Activated T-helper 2 cell treated with anti-CD3 and anti-CD28 coated beads, Interferon-gamma antibody, Interleukin-2, Interleukin-4, amounts not matched to agents 10 μg/mL and 5 μg/mL and 100 μg/mL, durations not matched to agents 14 hours and 24 hours and 36 hours (primary cell): ENCODE results near the gene ASB5. TPM values are rescaled to one million over a fixed set of nuclear protein-coding genes. Genes with fewer than 3 reads are reported as not detected.
"Not testable (repeated sequence)": the region's sequence is repeated elsewhere in the genome, so short reads cannot be mapped to it uniquely, and the experiment has no call there.

Source experiments
- DNase-seq: peaks from one replicate; pipeline ENCODE4 v3.0.0; 2021; ENCODE audit warnings: low spot score
- H3K27ac Mint-ChIP-seq: one replicate; pipeline ENCODE4 v1.8.0; 2021; ENCODE audit warnings: mixed read lengths
- H3K27me3 Mint-ChIP-seq: one replicate; pipeline ENCODE4 v1.8.0; 2021; ENCODE audit warnings: low read depth, mixed read lengths
- H3K36me3 Mint-ChIP-seq: one replicate; pipeline ENCODE4 v1.8.0; 2021; ENCODE audit warnings: low read depth, mixed read lengths
- H3K4me1 Mint-ChIP-seq: one replicate; pipeline ENCODE4 v1.8.0; 2021; ENCODE audit warnings: low read depth, mixed read lengths
- H3K4me3 Mint-ChIP-seq: one replicate; pipeline ENCODE4 v1.8.0; 2021; ENCODE audit warnings: low read depth, mild to moderate bottlenecking, moderate library complexity, mixed read lengths
- H3K9me3 Mint-ChIP-seq: one replicate; pipeline ENCODE4 v1.8.0; 2021; ENCODE audit warnings: mixed read lengths
- intact Hi-C: fragments of 100-400 bp; cut with micrococcal nuclease; formaldehyde crosslinking; loops from one replicate; pipeline ENCODE4 v1.15.1; 2023
- total RNA-seq: library from RNA; stranded (reverse); gene quantifications from 2 replicates; pipeline ENCODE4 v1.2.3, GENCODE V29; 2022

The ASB5 gene
- total RNA-seq, 1 donor from 2014 or later, result not detected

- H3K9me3 Mint-ChIP-seq, H3K36me3 Mint-ChIP-seq, DNase-seq, H3K27ac Mint-ChIP-seq, intact Hi-C loops, H3K4me1 Mint-ChIP-seq, H3K27me3 Mint-ChIP-seq, H3K4me3 Mint-ChIP-seq: not testable (repeated sequence)
Measured at GRCh38 chr4:176295907-176296306, 26.9 kb upstream of the ASB5 start.

- H3K9me3 Mint-ChIP-seq, result no peaks in the 10 kb centered on the region
- H3K27ac Mint-ChIP-seq, result no peak overlapping the region
- H3K4me3 Mint-ChIP-seq, result no peak overlapping the region
- no peaks in the 10 kb centered on the region for H3K36me3 Mint-ChIP-seq
- intact Hi-C loops, result no loop called here
- H3K27me3 Mint-ChIP-seq, result peaks cover 1% of the 10 kb centered on the region
- no peaks in the 10 kb centered on the region for H3K4me1 Mint-ChIP-seq
- DNase-seq, result no peak
Measured at GRCh38 chr4:176293660-176294059, 24.6 kb upstream of the ASB5 start.

DNA sequence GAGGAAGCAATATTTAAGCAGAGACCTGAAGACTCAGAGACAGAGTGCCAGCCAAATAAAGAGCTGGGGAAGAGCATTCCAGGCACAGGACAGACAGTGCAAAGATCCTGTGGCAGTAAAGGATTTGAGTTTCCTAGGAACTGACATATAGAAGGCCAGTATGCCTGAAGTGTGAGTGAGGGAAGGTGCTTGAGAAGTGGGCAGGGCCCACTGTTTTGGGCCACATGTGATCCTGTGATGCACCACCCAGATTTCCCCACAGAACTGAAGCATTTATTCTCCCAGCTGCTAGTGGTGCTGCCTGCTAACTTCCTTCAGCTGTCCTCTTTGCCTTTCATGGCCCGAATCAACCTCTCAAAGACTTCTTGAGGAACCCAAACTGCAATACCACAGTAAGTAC lies 23.9 kb upstream of the ASB5 start:
- no peak overlapping the region for H3K4me3 Mint-ChIP-seq
- H3K27me3 Mint-ChIP-seq, result peaks cover 1% of the 10 kb centered on the region
- H3K4me1 Mint-ChIP-seq, result no peaks in the 10 kb centered on the region
- DNase-seq, result no peak
- H3K36me3 Mint-ChIP-seq, result no peaks in the 10 kb centered on the region
- H3K27ac Mint-ChIP-seq, result no peak overlapping the region
- intact Hi-C loops, result no loop called here
- no peaks in the 10 kb centered on the region for H3K9me3 Mint-ChIP-seq

- no peaks in the 10 kb centered on the region for H3K36me3 Mint-ChIP-seq
- H3K27ac Mint-ChIP-seq, result no peak overlapping the region
- no peaks in the 10 kb centered on the region for H3K9me3 Mint-ChIP-seq
- no peaks in the 10 kb centered on the region for H3K4me1 Mint-ChIP-seq
- peaks cover 1% of the 10 kb centered on the region for H3K27me3 Mint-ChIP-seq
- H3K4me3 Mint-ChIP-seq, result no peak overlapping the region
- no peak for DNase-seq
- intact Hi-C loops, result no loop called here
Measured at GRCh38 chr4:176291748-176292147, 22.7 kb upstream of the ASB5 start.

DNA sequence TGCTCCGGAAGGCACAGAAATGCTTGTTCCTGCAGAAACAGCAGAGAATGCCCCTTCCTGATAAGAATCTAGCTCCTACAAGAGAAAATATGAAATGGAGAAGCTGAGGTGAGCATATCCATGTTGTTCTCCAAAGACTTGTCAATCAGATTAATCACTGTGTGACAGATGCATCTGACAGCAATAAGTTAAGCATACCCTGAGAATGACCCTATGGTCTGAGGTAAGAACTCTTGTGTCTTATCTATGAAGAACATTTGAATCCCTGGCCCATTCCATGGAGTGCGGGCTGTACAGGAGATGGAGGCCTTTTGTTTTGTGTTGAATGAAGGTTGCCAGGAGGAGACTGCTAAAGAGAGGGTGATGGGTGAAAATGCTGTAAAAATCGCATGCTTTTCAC lies 21.5 kb upstream of the ASB5 start:
- no peak overlapping the region for H3K27ac Mint-ChIP-seq
- H3K27me3 Mint-ChIP-seq, result peaks cover 1% of the 10 kb centered on the region
- no peaks in the 10 kb centered on the region for H3K36me3 Mint-ChIP-seq
- H3K4me3 Mint-ChIP-seq, result no peak overlapping the region
- intact Hi-C loops, result no loop called here
- H3K9me3 Mint-ChIP-seq, result no peaks in the 10 kb centered on the region
- no peak for DNase-seq
- H3K4me1 Mint-ChIP-seq, result no peaks in the 10 kb centered on the region

DNA sequence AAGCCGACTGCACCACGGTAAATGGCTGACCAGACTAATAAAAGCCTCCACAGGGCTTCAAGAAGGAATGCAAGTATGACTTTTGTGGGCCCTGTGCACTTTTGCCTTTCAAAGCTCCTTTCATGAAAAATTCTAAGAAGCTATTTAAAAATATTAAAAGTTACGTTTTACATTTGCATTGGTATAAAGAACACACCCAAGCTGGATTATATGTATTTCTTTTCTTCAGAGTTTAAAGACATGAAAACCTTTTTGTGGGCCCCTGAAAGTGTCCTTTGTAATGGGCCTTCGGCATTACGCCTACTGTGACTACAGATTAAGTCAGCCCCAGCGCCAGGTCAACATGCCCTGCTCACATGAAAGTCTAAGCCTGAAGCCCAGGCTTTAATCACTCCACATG lies 20.5 kb upstream of the ASB5 start:
- Mint-ChIP-seq H3K27ac (no peak overlapping the region), H3K9me3 (no peaks in the 10 kb centered on the region), H3K4me1 (no peaks in the 10 kb centered on the region), H3K36me3 (no peaks in the 10 kb centered on the region), H3K4me3 (no peak overlapping the region), H3K27me3 (peaks cover 1% of the 10 kb centered on the region)
- DNase-seq, result no peak
- intact Hi-C loops, result no loop called here

DNA sequence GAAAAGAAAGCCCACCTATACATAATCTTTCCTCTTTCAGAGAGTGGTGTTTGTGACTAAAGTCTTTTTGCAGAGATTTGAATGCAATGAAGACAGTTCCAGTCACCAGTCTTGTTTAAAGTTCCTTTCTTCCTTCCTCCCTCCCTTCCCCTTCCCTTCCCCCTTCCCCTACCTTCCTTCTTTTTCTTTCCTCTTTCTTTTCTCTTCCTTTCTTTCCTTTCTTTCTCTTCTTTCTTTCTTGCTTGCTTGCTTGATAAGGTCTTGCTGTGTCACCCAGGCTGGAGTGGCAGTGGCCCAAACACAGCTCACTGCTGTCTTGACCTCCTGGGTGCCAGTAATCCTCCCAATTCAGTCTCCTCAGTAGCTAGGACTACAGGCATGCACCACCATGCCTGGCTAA lies 19.0 kb upstream of the ASB5 start:
- H3K36me3 Mint-ChIP-seq, result no peaks in the 10 kb centered on the region
- H3K4me3 Mint-ChIP-seq, result no peak overlapping the region
- H3K9me3 Mint-ChIP-seq, result no peaks in the 10 kb centered on the region
- H3K4me1 Mint-ChIP-seq, result no peaks in the 10 kb centered on the region
- H3K27ac Mint-ChIP-seq, result no peak overlapping the region
- DNase-seq, result no peak
- H3K27me3 Mint-ChIP-seq, result peaks cover 1% of the 10 kb centered on the region
- intact Hi-C loops, result no loop called here

DNA sequence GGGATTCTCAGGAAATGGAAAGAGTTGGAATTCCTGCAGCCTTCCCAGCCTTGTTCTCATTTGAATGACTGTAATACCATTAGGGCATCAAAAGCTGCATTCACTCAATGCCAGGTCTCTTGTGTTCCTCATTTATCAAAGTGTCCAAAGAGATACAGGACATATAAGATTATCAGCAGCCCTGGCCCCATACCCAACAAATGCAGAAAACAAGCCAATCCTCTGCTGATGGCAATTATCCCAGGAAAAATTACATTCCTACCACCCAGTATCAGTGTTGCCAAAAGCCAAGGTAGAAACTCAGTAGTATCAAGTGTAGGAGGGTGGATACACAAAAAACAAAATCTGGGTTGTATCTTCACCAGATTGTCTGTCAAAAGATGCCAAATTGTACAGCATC lies 18.5 kb upstream of the ASB5 start:
- Mint-ChIP-seq H3K36me3 (no peaks in the 10 kb centered on the region), H3K27ac (no peak overlapping the region), H3K9me3 (no peaks in the 10 kb centered on the region), H3K4me1 (no peaks in the 10 kb centered on the region), H3K4me3 (no peak overlapping the region), H3K27me3 (peaks cover 1% of the 10 kb centered on the region)
- intact Hi-C loops, result no loop called here
- DNase-seq, result no peak

- intact Hi-C loops, result no loop called here
- H3K27ac Mint-ChIP-seq, result no peak overlapping the region
- DNase-seq, result no peak
- H3K27me3 Mint-ChIP-seq, result peaks cover 1% of the 10 kb centered on the region
- no peaks in the 10 kb centered on the region for H3K4me1 Mint-ChIP-seq
- no peaks in the 10 kb centered on the region for H3K36me3 Mint-ChIP-seq
- H3K4me3 Mint-ChIP-seq, result no peak overlapping the region
- H3K9me3 Mint-ChIP-seq, result no peaks in the 10 kb centered on the region
Measured at GRCh38 chr4:176286728-176287127, 17.7 kb upstream of the ASB5 start.

GRCh38 chr4:176279560-176279959 lies 10.5 kb upstream of the ASB5 start:
- H3K27me3 Mint-ChIP-seq, intact Hi-C loops, H3K4me3 Mint-ChIP-seq, H3K27ac Mint-ChIP-seq, DNase-seq, H3K9me3 Mint-ChIP-seq, H3K4me1 Mint-ChIP-seq, H3K36me3 Mint-ChIP-seq: not testable (repeated sequence)

GRCh38 chr4:176277162-176277904 lies 8.3 kb upstream of the ASB5 start:
- H3K27me3 Mint-ChIP-seq, result no peaks in the 10 kb centered on the region

GRCh38 chr4:176276710-176277109 lies 7.7 kb upstream of the ASB5 start:
- intact Hi-C loops, result no loop called here
- H3K36me3 Mint-ChIP-seq, result no peaks in the 10 kb centered on the region
- no peak overlapping the region for H3K4me3 Mint-ChIP-seq
- H3K4me1 Mint-ChIP-seq, result no peaks in the 10 kb centered on the region
- H3K27ac Mint-ChIP-seq, result no peak overlapping the region
- no peaks in the 10 kb centered on the region for H3K27me3 Mint-ChIP-seq
- no peaks in the 10 kb centered on the region for H3K9me3 Mint-ChIP-seq
- no peak for DNase-seq

More at GRCh38 chr4:176277162-176277904, 8.3 kb upstream of the ASB5 start:
- Mint-ChIP-seq H3K36me3 (no peaks in the 10 kb centered on the region), H3K4me3 (no peak overlapping the region), H3K4me1 (no peaks in the 10 kb centered on the region), H3K9me3 (no peaks in the 10 kb centered on the region), H3K27ac (no peak overlapping the region)
- intact Hi-C loops, result no loop called here
- no peak for DNase-seq

- intact Hi-C loops, result no loop called here
- no peak overlapping the region for H3K27ac Mint-ChIP-seq
- H3K4me3 Mint-ChIP-seq, result no peak overlapping the region
- H3K9me3 Mint-ChIP-seq, result no peaks in the 10 kb centered on the region
- H3K27me3 Mint-ChIP-seq, result no peaks in the 10 kb centered on the region
- no peaks in the 10 kb centered on the region for H3K36me3 Mint-ChIP-seq
- no peaks in the 10 kb centered on the region for H3K4me1 Mint-ChIP-seq
- no peak for DNase-seq
Measured at GRCh38 chr4:176274441-176274840, 5.4 kb upstream of the ASB5 start.

DNA sequence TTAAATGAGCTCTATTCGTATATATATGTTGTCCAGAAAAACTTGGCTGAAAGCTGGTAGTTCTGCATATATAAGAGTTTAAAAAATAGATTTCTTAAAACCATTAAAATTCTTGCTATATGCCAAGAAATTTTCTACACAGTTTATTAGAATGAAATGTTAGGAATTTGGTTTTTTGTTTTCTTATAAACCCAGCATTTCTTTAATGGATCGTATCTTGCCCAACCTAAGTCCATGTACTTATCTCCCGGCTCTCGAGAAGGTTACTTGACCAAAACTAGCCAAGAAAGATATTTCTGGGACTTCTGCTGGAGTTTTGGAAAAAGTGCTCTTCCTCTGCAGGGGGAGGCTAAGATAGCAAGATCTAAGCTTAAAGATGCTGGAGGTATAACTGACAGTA lies 4.7 kb upstream of the ASB5 start:
- H3K4me1 Mint-ChIP-seq, result no peaks in the 10 kb centered on the region
- H3K36me3 Mint-ChIP-seq, result no peaks in the 10 kb centered on the region
- H3K27ac Mint-ChIP-seq, result no peak overlapping the region
- no peaks in the 10 kb centered on the region for H3K27me3 Mint-ChIP-seq
- no peak overlapping the region for H3K4me3 Mint-ChIP-seq
- DNase-seq, result no peak
- H3K9me3 Mint-ChIP-seq, result no peaks in the 10 kb centered on the region
- intact Hi-C loops, result no loop called here
